HepG2 (cell line): ENCODE measurements around the gene PTPRM. TPM values are rescaled to one million over a fixed set of nuclear protein-coding genes. Genes with fewer than 3 reads are reported as not detected.

ENCODE experiments used
- FOXO1 ChIP-seq: sonication (generic); formaldehyde crosslinking; IDR thresholded peaks from 2 replicates; pipeline ENCODE4 v1.4.0; 2020; ENCODE audit warnings: missing genetic modification reagents
- GATA4 ChIP-seq: sonication (generic); IDR thresholded peaks from 2 replicates; pipeline ENCODE4 v1.6.1; 2016; ENCODE audit warnings: antibody characterized with exemption, low read depth, borderline replicate concordance
- HES4 ChIP-seq: sonication (generic); formaldehyde crosslinking; IDR thresholded peaks from 2 replicates; pipeline ENCODE4 v1.9.0; 2021; ENCODE audit warnings: mild to moderate bottlenecking, missing genetic modification reagents, borderline replicate concordance
- HOXA7 ChIP-seq: sonication (generic); formaldehyde crosslinking; IDR thresholded peaks from 2 replicates; pipeline ENCODE4 v1.8.1; 2022; ENCODE audit warnings: mild to moderate bottlenecking, missing genetic modification reagents, moderate library complexity
- ISL2 ChIP-seq: sonication (generic); formaldehyde crosslinking; IDR thresholded peaks from 2 replicates; pipeline ENCODE4 v1.5.0; 2020; ENCODE audit warnings: missing genetic modification reagents
- MXI1 ChIP-seq: IDR thresholded peaks from 3 replicates; pipeline ENCODE4 v1.6.1; 2012; ENCODE audit warnings: low read depth, low read length, inconsistent platforms, borderline replicate concordance
- NFE2L1 ChIP-seq: sonication (generic); formaldehyde crosslinking; IDR thresholded peaks from 2 replicates; pipeline ENCODE4 v1.4.0; 2020; ENCODE audit warnings: missing genetic modification reagents, mild to moderate bottlenecking, borderline replicate concordance
- NR2F1 ChIP-seq, 2 experiments: fragments of 450-650 bp in 1 of 2; formaldehyde crosslinking in 1 of 2; IDR thresholded peaks; 2 replicates each; pipeline versions ENCODE4 v1.5.0 to v1.6.1; 2016 to 2020; ENCODE audit warnings: mild to moderate bottlenecking in 1 of 2, missing compliant biosample characterization in 1 of 2, missing genetic modification reagents in 1 of 2, moderate library complexity in 1 of 2
- NR3C1 ChIP-seq: sonication (generic); formaldehyde crosslinking; IDR thresholded peaks from 2 replicates; pipeline ENCODE4 v1.4.0; 2020; ENCODE audit warnings: missing genetic modification reagents
- STAG1 ChIP-seq: sonication (generic); formaldehyde crosslinking; IDR thresholded peaks from 2 replicates; pipeline ENCODE4 v1.4.0; 2020; ENCODE audit warnings: missing genetic modification reagents
- STAT6 ChIP-seq: sonication (generic); formaldehyde crosslinking; IDR thresholded peaks from 2 replicates; pipeline ENCODE4 v1.4.0; 2020; ENCODE audit warnings: missing genetic modification reagents, mild to moderate bottlenecking, borderline replicate concordance
- ZNF251 ChIP-seq: sonication (generic); formaldehyde crosslinking; IDR thresholded peaks from 2 replicates; pipeline ENCODE4 v1.9.0; 2021; ENCODE audit warnings: mild to moderate bottlenecking, missing genetic modification reagents
- ZNF263 ChIP-seq: sonication (generic); formaldehyde crosslinking; IDR thresholded peaks from 2 replicates; pipeline ENCODE4 v1.4.0; 2020; ENCODE audit warnings: missing genetic modification reagents
- ZNF724P ChIP-seq: sonication (generic); formaldehyde crosslinking; IDR thresholded peaks from 2 replicates; pipeline ENCODE4 v1.8.0; 2022; ENCODE audit warnings: missing genetic modification reagents, borderline replicate concordance
- ZNF781 ChIP-seq: sonication (generic); formaldehyde crosslinking; IDR thresholded peaks from 2 replicates; pipeline ENCODE4 v1.5.1; 2020; ENCODE audit warnings: borderline replicate concordance, mild to moderate bottlenecking, missing genetic modification reagents; ENCODE audit errors: not compliant biosample characterization
- ZNF782 ChIP-seq: sonication (generic); formaldehyde crosslinking; IDR thresholded peaks from 2 replicates; pipeline ENCODE4 v1.4.0; 2020; ENCODE audit warnings: missing genetic modification reagents, mild to moderate bottlenecking, borderline replicate concordance
- ZNF784 ChIP-seq: sonication (generic); formaldehyde crosslinking; IDR thresholded peaks from 2 replicates; pipeline ENCODE4 v1.5.1; 2020; ENCODE audit warnings: missing genetic modification reagents, mild to moderate bottlenecking, borderline replicate concordance
- ZNF816 ChIP-seq: sonication (generic); formaldehyde crosslinking; IDR thresholded peaks from 2 replicates; pipeline ENCODE4 v1.8.0; 2022; ENCODE audit warnings: missing genetic modification reagents, mild to moderate bottlenecking, borderline replicate concordance
- ZNF850 ChIP-seq: sonication (generic); formaldehyde crosslinking; conservative IDR thresholded peaks from 2 replicates; pipeline ENCODE4 v1.9.0; 2021; ENCODE audit warnings: mild to moderate bottlenecking, missing genetic modification reagents
- polyA plus RNA-seq, 8 experiments: library from polyadenylated mRNA; depleted of rRNA in 3 of 8; stranded (reverse) in 7 of 8; unstranded in 1 of 8; fragments of >200 nt; fragmentation: Illumina TruSeq in 4 of 8; extraction: Trizol in 4 of 8; gene quantifications; 2 replicates each; pipeline versions ENCODE4 v1.2.1 to v1.2.3, GENCODE V29; 2011 to 2016; ENCODE audit warnings: low read depth in 4 of 8, missing spikeins in 1 of 8, mixed read lengths in 1 of 8; ENCODE audit not compliant: insufficient read depth in 1 of 8
- total RNA-seq, 5 experiments: library from RNA; depleted of rRNA; stranded (reverse); fragments of >200 nt; fragmentation: Illumina TruSeq; extraction: Trizol; gene quantifications; 2 replicates each; pipeline ENCODE4 v1.2.3, GENCODE V29; 2016; ENCODE audit warnings: low read depth in 1 of 5
- TF ChIP-seq, protein P1 (sequence below): sonication (generic); formaldehyde crosslinking; IDR thresholded peaks from 2 replicates; pipeline ENCODE4 v1.4.0; 2020; ENCODE audit warnings: missing genetic modification reagents
- TF ChIP-seq, protein P2 (sequence below): IDR thresholded peaks from 2 replicates; pipeline ENCODE4 v1.6.1; 2016; ENCODE audit warnings: missing compliant biosample characterization, missing genetic modification reagents, borderline replicate concordance

PTPRM gene
- total and polyA plus RNA-seq, 2 of the 13 experiments (the other 11 are each of a cell fraction or from before 2014, with no cell fraction given), result 12.6 to 108 TPM

GRCh38 chr18:8341481-8342230, 774.5 kb downstream of the PTPRM start (continued):
- TF ChIP-seq HOXA7 (CRISPR knock-in tag), result no peak
- TF ChIP-seq ISL2 (CRISPR knock-in tag), result peak; percentile 93
- no peak for TF ChIP-seq ZNF251 (CRISPR knock-in tag)
- TF ChIP-seq ZNF782 (CRISPR knock-in tag), result no peak
- TF ChIP-seq, protein P1, sequence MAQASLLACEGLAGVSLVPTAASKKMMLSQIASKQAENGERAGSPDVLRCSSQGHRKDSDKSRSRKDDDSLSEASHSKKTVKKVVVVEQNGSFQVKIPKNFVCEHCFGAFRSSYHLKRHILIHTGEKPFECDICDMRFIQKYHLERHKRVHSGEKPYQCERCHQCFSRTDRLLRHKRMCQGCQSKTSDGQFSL (CRISPR knock-in tag), result peak; percentile 91
- TF ChIP-seq ZNF781 (CRISPR knock-in tag), result peak; percentile 48
- peak; percentile 78 for TF ChIP-seq ZNF263 (CRISPR knock-in tag)
- TF ChIP-seq ZNF724P (CRISPR knock-in tag), result no peak
- no peak; the same call in 2 of the 3 replicates for TF ChIP-seq MXI1
- TF ChIP-seq NR3C1, result no peak
- TF ChIP-seq NFE2L1 (CRISPR knock-in tag), result no peak
- no peak for TF ChIP-seq ZNF850 (CRISPR knock-in tag)
- 0 out of 2 replicates have a peak, but pooled peaks have one; percentile 41 for TF ChIP-seq ZNF784
- no peak for TF ChIP-seq STAG1 (CRISPR knock-in tag)
- TF ChIP-seq ZNF816 (CRISPR knock-in tag), result no peak
- peak; percentile 86 for TF ChIP-seq FOXO1
- TF ChIP-seq NR2F1 (CRISPR knock-in tag; IDR thresholded peaks at IDR 0.05), result peak; percentile 27 to 90; a peak in 2 of 4 replicates
- TF ChIP-seq HES4 (CRISPR knock-in tag), result no peak
- 0 out of 2 replicates have a peak, but pooled peaks have one; percentile 34 for TF ChIP-seq STAT6 (CRISPR knock-in tag)
- TF ChIP-seq GATA4, result no peak; the same call in 1 of the 2 replicates
- TF ChIP-seq, protein P2, sequence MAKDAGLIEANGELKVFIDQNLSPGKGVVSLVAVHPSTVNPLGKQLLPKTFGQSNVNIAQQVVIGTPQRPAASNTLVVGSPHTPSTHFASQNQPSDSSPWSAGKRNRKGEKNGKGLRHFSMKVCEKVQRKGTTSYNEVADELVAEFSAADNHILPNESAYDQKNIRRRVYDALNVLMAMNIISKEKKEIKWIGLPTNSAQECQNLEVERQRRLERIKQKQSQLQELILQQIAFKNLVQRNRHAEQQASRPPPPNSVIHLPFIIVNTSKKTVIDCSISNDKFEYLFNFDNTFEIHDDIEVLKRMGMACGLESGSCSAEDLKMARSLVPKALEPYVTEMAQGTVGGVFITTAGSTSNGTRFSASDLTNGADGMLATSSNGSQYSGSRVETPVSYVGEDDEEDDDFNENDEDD, result peak; percentile 33; the same call in 1 of the 2 replicates
